Kidney (tissue), 14 donors: Measurements from ENCODE around the gene TFG. TPM values are rescaled to one million over a fixed set of nuclear protein-coding genes. Genes with fewer than 3 reads are reported as not detected.

Experiments used
- DNase-seq, 5 donors: peaks; one replicate each; pipeline ENCODE4 v3.0.0-alpha.2; 2013 to 2020
- FAIRE-seq: peaks from 2 replicates; lab custom pipeline; 2012; peaks lifted over from hg19 to GRCh38; lab: Jason Lieb, UNC
- H3K27ac ChIP-seq, 2 donors: one replicate each; pipeline ENCODE4 v1.7.0; 2013; ENCODE audit warnings: low read depth in 2 of 2, low read length in 2 of 2, inconsistent platforms in 1 of 2
- H3K27me3 ChIP-seq: one replicate; pipeline ENCODE4 v1.7.1; 2013; ENCODE audit warnings: low read length, inconsistent platforms; ENCODE audit not compliant: control insufficient read depth, insufficient read depth
- H3K36me3 ChIP-seq, 3 donors: one replicate each; pipeline versions ENCODE4 v1.7.0 to v1.7.1; 2013; ENCODE audit warnings: low read length in 3 of 3, control low read depth in 1 of 3, inconsistent platforms in 1 of 3; ENCODE audit not compliant: insufficient read depth in 3 of 3, control insufficient read depth in 2 of 3
- H3K4me1 ChIP-seq, 3 donors: one replicate each; pipeline versions ENCODE4 v1.7.0 to v1.7.1; 2013; ENCODE audit warnings: low read length in 3 of 3, inconsistent platforms in 1 of 3, low read depth in 1 of 3; ENCODE audit not compliant: control insufficient read depth in 2 of 3, insufficient read depth in 2 of 3
- H3K4me3 ChIP-seq, 3 donors: one replicate each; pipeline versions ENCODE4 v1.7.0 to v1.8.1; 2013; ENCODE audit warnings: low read length in 3 of 3, control low read depth in 1 of 3, inconsistent platforms in 1 of 3
- H3K9ac ChIP-seq, 3 donors: one replicate each; pipeline versions ENCODE4 v1.7.0 to v1.7.1; 2013; ENCODE audit warnings: low read length in 3 of 3, control low read depth in 1 of 3, inconsistent platforms in 1 of 3
- H3K9me3 ChIP-seq, 3 donors: one replicate each; pipeline versions ENCODE4 v1.7.0 to v1.7.1; 2013; ENCODE audit warnings: low read length in 3 of 3, control low read depth in 1 of 3, inconsistent platforms in 1 of 3; ENCODE audit not compliant: control insufficient read depth in 2 of 3, insufficient read depth in 1 of 3
- CTCF ChIP-seq: IDR thresholded peaks from 3 replicates; pipeline ENCODE4 v1.5.1; 2012; ENCODE audit warnings: mild to moderate bottlenecking, moderate library complexity, borderline replicate concordance; ENCODE audit not compliant: insufficient read depth; ENCODE audit errors: extremely low read depth
- intact Hi-C: fragments of 100-400 bp; cut with DNase I; formaldehyde crosslinking; loops from one replicate; pipeline ENCODE4 v1.11.1; 2022
- polyA plus RNA-seq: library from polyadenylated mRNA; stranded (reverse); fragments of 350-450 nt; fragmentation: Illumina TruSeq; extraction: RNeasy Lipid Tissue Mini Kit (QIAGEN cat#74804); gene quantifications from one replicate; pipeline ENCODE4 v1.2.3, GENCODE V29; 2014; ENCODE audit warnings: low read depth, low replicate concordance; ENCODE audit not compliant: insufficient read depth
- total RNA-seq: library from RNA; stranded (reverse); fragmentation: NEBNext Ultra II Directional; extraction: Animal tissue kit (Norgen Biotek cat#: 25700); gene quantifications from one replicate; pipeline ENCODE4 v1.2.1, GENCODE V29; 2021
- donor health status: control.
- donor health status: control.
- donor health status: control.
- donor health status: control.
- donor health status: control.
- donor health status: DM: yes; HTN: yes; CAD: no.
- donor health status: Normal renal cell carcinoma (clear cell type).

The TFG gene
- total and polyA plus RNA-seq, 2 donors from 2014 or later = 84.8 to 86.2 TPM

- H3K27me3 ChIP-seq = no peaks in the 10 kb centered on the region
- H3K27ac ChIP-seq = no peak overlapping the region
- no peak for TF ChIP-seq CTCF
- H3K4me1 ChIP-seq = no peaks in the 10 kb centered on the region
- intact Hi-C loops = no loop called here
- no peak overlapping the region for H3K4me3 ChIP-seq
- H3K36me3 ChIP-seq = no peaks in the 10 kb centered on the region
- H3K9me3 ChIP-seq = no peaks in the 10 kb centered on the region
- no peak for DNase-seq
- H3K9ac ChIP-seq = no peak overlapping the region
- no peak for FAIRE-seq
Observed at GRCh38 chr3:100702082-100702979, 7.0 kb upstream of the TFG start.

GRCh38 chr3:100702980-100703345 lies 6.3 kb upstream of the TFG start:
- DNase-seq (no peak), FAIRE-seq (no peak)
- intact Hi-C loops = no loop called here
- no peak for TF ChIP-seq CTCF
- Histone ChIP-seq H3K9me3 (no peaks in the 10 kb centered on the region), H3K27me3 (no peaks in the 10 kb centered on the region), H3K4me3 (no peak overlapping the region), H3K9ac (no peak overlapping the region), H3K36me3 (no peaks in the 10 kb centered on the region), H3K27ac (no peak overlapping the region), H3K4me1 (no peaks in the 10 kb centered on the region)

GRCh38 chr3:100703865-100704264 lies 5.4 kb upstream of the TFG start:
- Histone ChIP-seq H3K27me3 (no peaks in the 10 kb centered on the region), H3K4me1 (no peaks in the 10 kb centered on the region), H3K9me3 (no peaks in the 10 kb centered on the region), H3K27ac (no peak overlapping the region), H3K9ac (no peak overlapping the region), H3K36me3 (no peaks in the 10 kb centered on the region), H3K4me3 (no peak overlapping the region)
- intact Hi-C loops = no loop called here
- FAIRE-seq (no peak), DNase-seq (no peak)
- TF ChIP-seq CTCF = no peak

- no peaks in the 10 kb centered on the region for H3K27me3 ChIP-seq
- H3K36me3 ChIP-seq = no peaks in the 10 kb centered on the region
- no peaks in the 10 kb centered on the region for H3K9me3 ChIP-seq
- H3K4me1 ChIP-seq = peaks cover 0 to 2% (median 2%) of the 10 kb centered on the region in 3 donors
- no peak for DNase-seq
- H3K4me3 ChIP-seq = no peak overlapping the region
- intact Hi-C loops = no loop called here
- TF ChIP-seq CTCF = no peak
- FAIRE-seq = no peak
- H3K9ac ChIP-seq = no peak overlapping the region
- H3K27ac ChIP-seq = no peak overlapping the region
Observed at GRCh38 chr3:100706365-100706764, 2.9 kb upstream of the TFG start.
